ENCODE data around the gene NETO1. TPM values are rescaled to one million over a fixed set of nuclear protein-coding genes. Genes with fewer than 3 reads are reported as not detected.

NETO1 gene
- total RNA-seq, 2 experiments from 2014 or later, result not detected

GRCh38 chr18:72704202-72704601 lies 163.6 kb downstream of the NETO1 start:
- H3K4me3 Mint-ChIP-seq, result no peak overlapping the region
- CTCF ChIA-PET, result no interaction called here
- DNase-seq (no peak), ATAC-seq (no peak)
- peaks cover 3% of the 10 kb centered on the region for H3K27me3 Mint-ChIP-seq
- H3K36me3 Mint-ChIP-seq (ENCODE audit: low read depth), result no peaks in the 10 kb centered on the region
- POLR2A ChIA-PET, result no interaction called here
- intact Hi-C loops (cut with DNase I, micrococcal nuclease), result loop anchor here in 1 of 2 experiments (5.0 kb wide), 1 partner anchor 1138 kb away; no protein-coding TSS in a partner anchor
- no peaks in the 10 kb centered on the region for H3K4me1 Mint-ChIP-seq
- H3K9me3 Mint-ChIP-seq (ENCODE audit: low read depth), result no peaks in the 10 kb centered on the region
- H3K27ac Mint-ChIP-seq, result no peak overlapping the region

GRCh38 chr18:72700961-72701710 lies 166.7 kb downstream of the NETO1 start:
- no peaks in the 10 kb centered on the region for H3K36me3 Mint-ChIP-seq (ENCODE audit: low read depth)
- intact Hi-C loops (cut with DNase I, micrococcal nuclease), result loop anchor here in 1 of 2 experiments (5.0 kb wide), 1 partner anchor 1141 kb away; no protein-coding TSS in a partner anchor
- DNase-seq, result no peak
- POLR2A ChIA-PET, result no interaction called here
- H3K4me3 Mint-ChIP-seq, result no peak overlapping the region
- peaks cover 3% of the 10 kb centered on the region for H3K27me3 Mint-ChIP-seq
- no peaks in the 10 kb centered on the region for H3K4me1 Mint-ChIP-seq
- ATAC-seq, result no peak
- CTCF ChIA-PET, result interaction anchor here (1.4 kb wide), 1 partner anchor 28 kb away, joined by 3 read pairs; no protein-coding TSS in a partner anchor
- no peaks in the 10 kb centered on the region for H3K9me3 Mint-ChIP-seq (ENCODE audit: low read depth)
- H3K27ac Mint-ChIP-seq, result no peak overlapping the region

DNA sequence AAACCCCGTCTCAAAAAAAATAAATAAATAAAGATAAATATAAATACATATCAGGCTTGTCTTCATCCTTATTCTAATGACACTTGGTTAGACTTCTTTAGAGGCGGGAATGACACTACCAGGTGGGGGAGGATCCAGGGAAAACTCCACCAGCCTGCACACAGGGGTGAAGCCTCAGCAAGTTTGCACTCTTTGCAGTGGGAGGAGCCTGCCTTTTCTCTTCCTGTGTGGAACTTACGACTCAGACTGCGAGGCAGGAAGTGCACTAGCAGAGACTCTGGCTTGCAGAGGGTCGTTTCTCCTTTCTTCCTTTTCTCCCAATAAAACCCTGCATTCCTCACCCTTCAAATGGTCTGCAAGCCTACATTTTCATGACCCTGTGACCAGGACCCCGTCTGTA lies 170.1 kb downstream of the NETO1 start:
- ChIA-PET POLR2A (no interaction called here), CTCF (no interaction called here)
- no peaks in the 10 kb centered on the region for H3K4me1 Mint-ChIP-seq
- H3K27me3 Mint-ChIP-seq, result no peaks in the 10 kb centered on the region
- H3K9me3 Mint-ChIP-seq (ENCODE audit: low read depth), result no peaks in the 10 kb centered on the region
- H3K36me3 Mint-ChIP-seq (ENCODE audit: low read depth), result no peaks in the 10 kb centered on the region
- no peak overlapping the region for H3K27ac Mint-ChIP-seq
- ATAC-seq (no peak), DNase-seq (no peak)
- no peak overlapping the region for H3K4me3 Mint-ChIP-seq
- intact Hi-C loops (cut with DNase I, micrococcal nuclease), result no loop called here

DNA sequence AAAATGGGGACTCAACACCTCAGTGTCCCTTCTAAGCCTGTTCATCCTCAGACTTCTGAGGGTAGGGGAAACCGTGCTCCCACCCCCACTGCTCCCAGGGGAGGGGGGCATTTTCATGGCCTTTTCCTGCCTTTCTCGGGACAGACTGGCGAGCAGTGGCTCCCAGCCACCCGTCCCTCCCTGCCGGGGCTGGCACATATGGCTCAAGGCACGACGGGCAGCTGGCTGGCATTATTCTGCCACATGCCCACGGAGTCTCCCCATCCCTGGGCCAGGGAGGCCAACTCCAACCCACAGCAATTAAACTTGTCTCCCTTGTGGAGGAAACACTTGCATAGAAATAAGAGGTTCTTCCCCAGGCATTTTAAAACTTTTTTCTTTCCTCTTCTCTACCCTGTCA lies 175.2 kb downstream of the NETO1 start:
- ChIA-PET POLR2A (no interaction called here), CTCF (no interaction called here)
- H3K9me3 Mint-ChIP-seq (ENCODE audit: low read depth), result no peaks in the 10 kb centered on the region
- no peaks in the 10 kb centered on the region for H3K4me1 Mint-ChIP-seq
- H3K4me3 Mint-ChIP-seq, result no peak overlapping the region
- intact Hi-C loops (cut with DNase I, micrococcal nuclease), result no loop called here
- DNase-seq, result no peak
- H3K36me3 Mint-ChIP-seq (ENCODE audit: low read depth), result no peaks in the 10 kb centered on the region
- H3K27me3 Mint-ChIP-seq, result no peaks in the 10 kb centered on the region
- H3K27ac Mint-ChIP-seq, result no peak overlapping the region
- ATAC-seq, result no peak

Small RNA genes lying within 50 kb of the gene (microRNA-seq; reads per million reads assigned to microRNA genes)
- not detected for gene MIR548AV (ENCODE audit: borderline replicate concordance)
